HepG2 (cell line): ENCODE data around the gene CPNE2. TPM values are rescaled to one million over a fixed set of nuclear protein-coding genes. Genes with fewer than 3 reads are reported as not detected.

ENCODE experiments used
- ATAC-seq: fragments of 200-7000 bp; cut with Tn5 transposase; 3 replicates; pipeline ENCODE4 v1.9.1; 2020; ENCODE audit warnings: mild to moderate bottlenecking, moderate library complexity
- BruUV-seq: library from RNA; stranded (reverse); fragments of 400-500 nt; replicated peaks from 2 replicates; lab custom pipeline; 2021; lab: Mats Ljungman, UMichigan
- CTCF ChIA-PET: fragments of 300-600 bp; formaldehyde crosslinking; extraction: SDS; loops from one replicate; lab custom pipeline; 2021; ENCODE audit warnings: low total read pairs, inconsistent platforms, low intra/inter-chr PET ratio; lab: Yijun Ruan, JAX
- POLR2A ChIA-PET: fragments of 350-600 bp; sonication (Branson Sonifier 250); formaldehyde crosslinking; loops from one replicate; lab custom pipeline; 2020; ENCODE audit warnings: antibody characterized with exemption, inconsistent platforms; lab: Yijun Ruan, JAX
- DNase-seq: peaks from one replicate; pipeline ENCODE4 v3.0.0-alpha.2; 2015; ENCODE audit warnings: low spot score
- FAIRE-seq: peaks from 3 replicates; lab custom pipeline; 2011; peaks lifted over from hg19 to GRCh38; lab: Jason Lieb, UNC
- H2AFZ ChIP-seq: one replicate; pipeline ENCODE4 v1.6.1; 2011; ENCODE audit warnings: low read length, inconsistent platforms
- H3K27ac ChIP-seq: fragments of 300-600 bp; 3 replicates; pipeline ENCODE4 v1.8.0; 2011; ENCODE audit warnings: mixed run types, mild to moderate bottlenecking, mixed read lengths, low read length, inconsistent platforms; ENCODE audit not compliant: insufficient read depth; ENCODE audit errors: extremely low read length
- H3K27me3 ChIP-seq, 2 experiments: fragments of 200-600 bp in 1 of 2; 2 replicates in 1 of 2; 3 replicates in 1 of 2; pipeline versions ENCODE4 v1.6.0 to v1.8.0; 2011; ENCODE audit warnings: low read length in 2 of 2, mild to moderate bottlenecking in 2 of 2, moderate library complexity in 2 of 2, inconsistent platforms in 1 of 2; ENCODE audit not compliant: insufficient read depth in 2 of 2, control insufficient read depth in 1 of 2
- H3K36me3 ChIP-seq, 2 experiments: fragments of 200-600 bp in 1 of 2; replicated peaks in 1 of 2; 2 replicates in 1 of 2; 3 replicates in 1 of 2; pipeline versions ENCODE4 v1.5.1 to v1.8.0; 2011; ENCODE audit warnings: low read length in 2 of 2, inconsistent platforms in 1 of 2; ENCODE audit not compliant: insufficient read depth in 2 of 2, control insufficient read depth in 1 of 2
- H3K4me1 ChIP-seq: 2 replicates; pipeline ENCODE4 v1.5.1; 2012; ENCODE audit warnings: low read length, inconsistent platforms; ENCODE audit not compliant: insufficient read depth
- H3K4me2 ChIP-seq: 2 replicates; pipeline ENCODE4 v1.6.0; 2011; ENCODE audit warnings: low read depth, low read length, inconsistent platforms
- H3K4me3 ChIP-seq, 3 experiments: fragments of 200-600 bp in 1 of 3; sonication (generic), shearing (Covaris generic) in 1 of 3; replicated peaks in 1 of 3; 2 replicates each; pipeline ENCODE4 v1.5.1; 2011 to 2016; ENCODE audit warnings: low read length in 3 of 3, inconsistent platforms in 2 of 3, low read depth in 2 of 3, mild to moderate bottlenecking in 2 of 3, control low read depth in 1 of 3, mixed read lengths in 1 of 3; ENCODE audit not compliant: insufficient read depth in 1 of 3
- H3K79me2 ChIP-seq: one replicate; pipeline ENCODE4 v1.6.1; 2011; ENCODE audit warnings: low read length, inconsistent platforms; ENCODE audit not compliant: insufficient read depth
- H3K9ac ChIP-seq: 2 replicates; pipeline ENCODE4 v1.6.0; 2011; ENCODE audit warnings: mild to moderate bottlenecking, low read depth, low read length, inconsistent platforms; ENCODE audit not compliant: insufficient read depth
- H3K9me3 ChIP-seq: 2 replicates; pipeline ENCODE4 v1.5.1; 2012; ENCODE audit warnings: mild to moderate bottlenecking, low read length
- H4K20me1 ChIP-seq: 2 replicates; pipeline ENCODE4 v1.6.0; 2011; ENCODE audit warnings: inconsistent platforms, mild to moderate bottlenecking, low read length, moderate library complexity; ENCODE audit not compliant: insufficient read depth
- BRF2 ChIP-seq: sonication (generic); formaldehyde crosslinking; IDR thresholded peaks from 2 replicates; pipeline ENCODE4 v1.8.1; 2022; ENCODE audit warnings: mild to moderate bottlenecking, missing genetic modification reagents
- IKZF1 ChIP-seq: fragments of 450-650 bp; IDR thresholded peaks from 2 replicates; pipeline ENCODE4 v1.7.1; 2016
- MXD1 ChIP-seq: sonication (generic); formaldehyde crosslinking; IDR thresholded peaks from 2 replicates; pipeline ENCODE4 v1.4.0; 2020; ENCODE audit warnings: mild to moderate bottlenecking, missing genetic modification reagents
- SP1 ChIP-seq, 2 experiments: fragments of 450-650 bp in 1 of 2; sonication (generic) in 1 of 2; formaldehyde crosslinking in 1 of 2; IDR thresholded peaks; 2 replicates each; pipeline versions ENCODE4 v1.4.0 to v1.6.1; 2016 to 2020; ENCODE audit warnings: missing genetic modification reagents in 1 of 2
- ZBTB42 ChIP-seq: sonication (generic); formaldehyde crosslinking; IDR thresholded peaks from 2 replicates; pipeline ENCODE4 v1.5.0; 2020; ENCODE audit warnings: mild to moderate bottlenecking, missing genetic modification reagents
- ZFX ChIP-seq: sonication (generic); formaldehyde crosslinking; IDR thresholded peaks from 2 replicates; pipeline ENCODE4 v1.4.0; 2020; ENCODE audit warnings: mild to moderate bottlenecking, low read depth, missing genetic modification reagents, moderate library complexity
- ZNF205 ChIP-seq: IDR thresholded peaks from 2 replicates; pipeline ENCODE4 v1.6.1; 2018; ENCODE audit warnings: missing biosample characterization, missing genetic modification reagents
- ZNF652 ChIP-seq: IDR thresholded peaks from 2 replicates; pipeline ENCODE4 v1.6.1; 2016; ENCODE audit warnings: low read depth, borderline replicate concordance
- ZNF788 ChIP-seq: sonication (generic); formaldehyde crosslinking; IDR thresholded peaks from 2 replicates; pipeline ENCODE4 v1.5.0; 2020; ENCODE audit warnings: mild to moderate bottlenecking, missing genetic modification reagents, borderline replicate concordance
- ZNF883 ChIP-seq: sonication (generic); formaldehyde crosslinking; IDR thresholded peaks from 2 replicates; pipeline ENCODE4 v1.5.1; 2020; ENCODE audit warnings: mild to moderate bottlenecking, missing genetic modification reagents; ENCODE audit errors: not compliant biosample characterization
- WGBS: methylation state at CpG from one replicate; pipeline ENCODE4 v1.1.6; 2017; ENCODE audit warnings: low lambda C conversion rate; 5-methylcytosine and 5-hydroxymethylcytosine counted together
- in situ Hi-C: cut with HindIII; loops from 2 replicates; pipeline ENCODE4 v1.10.0; 2017; ENCODE audit warnings: low pct_unique_long_range_greater_than_20kb; ENCODE audit not compliant: extremely low pct_ligation_motif_present
- intact Hi-C: fragments of 100-400 bp; cut with micrococcal nuclease; formaldehyde crosslinking; loops from one replicate; pipeline ENCODE4 v1.10.0; 2022; ENCODE audit not compliant: unreplicated experiment
- polyA plus RNA-seq, 8 experiments: library from polyadenylated mRNA; depleted of rRNA in 3 of 8; stranded (reverse) in 7 of 8; unstranded in 1 of 8; fragments of >200 nt; fragmentation: Illumina TruSeq in 4 of 8; extraction: Trizol in 4 of 8; gene quantifications; 2 replicates each; pipeline versions ENCODE4 v1.2.1 to v1.2.3, GENCODE V29; 2011 to 2016; ENCODE audit warnings: low read depth in 4 of 8, missing spikeins in 1 of 8, mixed read lengths in 1 of 8; ENCODE audit not compliant: insufficient read depth in 1 of 8
- total RNA-seq, 5 experiments: library from RNA; depleted of rRNA; stranded (reverse); fragments of >200 nt; fragmentation: Illumina TruSeq; extraction: Trizol; gene quantifications; 2 replicates each; pipeline ENCODE4 v1.2.3, GENCODE V29; 2016; ENCODE audit warnings: low read depth in 1 of 5
- TF ChIP-seq, protein P1 (sequence below): sonication (generic); formaldehyde crosslinking; IDR thresholded peaks from 2 replicates; pipeline ENCODE4 v1.5.1; 2020; ENCODE audit warnings: mild to moderate bottlenecking, missing genetic modification reagents, moderate library complexity
- TF ChIP-seq, protein P2 (sequence below): sonication (generic); formaldehyde crosslinking; IDR thresholded peaks from 2 replicates; pipeline ENCODE4 v1.8.1; 2023; ENCODE audit warnings: mild to moderate bottlenecking, missing genetic modification reagents
- TF ChIP-seq, protein P3 (sequence below): sonication (generic); formaldehyde crosslinking; IDR thresholded peaks from 2 replicates; pipeline ENCODE4 v1.4.0; 2020; ENCODE audit warnings: missing genetic modification reagents, low read depth, mild to moderate bottlenecking, borderline replicate concordance
- TF ChIP-seq, protein P4 (sequence below): IDR thresholded peaks from 2 replicates; pipeline ENCODE4 v1.6.1; 2016; ENCODE audit warnings: control low read depth
- TF ChIP-seq, protein P5 (sequence below): sonication (generic); formaldehyde crosslinking; IDR thresholded peaks from 2 replicates; pipeline ENCODE4 v1.8.0; 2023; ENCODE audit warnings: mild to moderate bottlenecking, missing genetic modification reagents

CPNE2 gene
- total and polyA plus RNA-seq, 2 of the 13 experiments (the other 11 are each of a cell fraction or from before 2014, with no cell fraction given) = 10.6 to 23.3 TPM

- Histone ChIP-seq H3K79me2 (no peaks in the 10 kb centered on the region), H3K27ac (no peak overlapping the region), H3K4me2 (peak overlapping the region; percentile 21; the same call in 1 of the 2 replicates), H2AFZ (no peak overlapping the region), H3K4me3 (no peak overlapping the region), H3K9me3 (no peaks in the 10 kb centered on the region), H4K20me1 (no peaks in the 10 kb centered on the region), H3K27me3 (peaks cover 2 to 30% of the 10 kb centered on the region in 2 experiments), H3K36me3 (no peaks in the 10 kb centered on the region), H3K4me1 (peaks cover 15% of the 10 kb centered on the region), H3K9ac (no peak overlapping the region)
- 43% methylated on average over 7 of the region's 7 CpGs for WGBS
- DNase-seq (no peak), FAIRE-seq (peak; percentile 56), ATAC-seq (no peak; the same call in 2 of the 3 replicates)
- intact Hi-C loops = loop anchor here (2.0 to 10.0 kb wide), 4 partner anchors 85 to 331 kb away; partner anchors contain the start of gene PLLP
- CTCF ChIA-PET = interaction anchor here (0.8 to 1.7 kb wide), 6 partner anchors 84 to 339 kb away, joined by 3 to 16 read pairs (median 4); no protein-coding TSS in a partner anchor
- no TSS peak for BruUV-seq
- POLR2A ChIA-PET = interaction anchor here (1.2 kb wide), 1 partner anchor 162 kb away, joined by 3 read pairs; the partner anchor contains the start of gene ARL2BP
- in situ Hi-C loops = loop anchor here (10.0 kb wide), 1 partner anchor 211 kb away; no protein-coding TSS in a partner anchor
- TF ChIP-seq, protein P1, sequence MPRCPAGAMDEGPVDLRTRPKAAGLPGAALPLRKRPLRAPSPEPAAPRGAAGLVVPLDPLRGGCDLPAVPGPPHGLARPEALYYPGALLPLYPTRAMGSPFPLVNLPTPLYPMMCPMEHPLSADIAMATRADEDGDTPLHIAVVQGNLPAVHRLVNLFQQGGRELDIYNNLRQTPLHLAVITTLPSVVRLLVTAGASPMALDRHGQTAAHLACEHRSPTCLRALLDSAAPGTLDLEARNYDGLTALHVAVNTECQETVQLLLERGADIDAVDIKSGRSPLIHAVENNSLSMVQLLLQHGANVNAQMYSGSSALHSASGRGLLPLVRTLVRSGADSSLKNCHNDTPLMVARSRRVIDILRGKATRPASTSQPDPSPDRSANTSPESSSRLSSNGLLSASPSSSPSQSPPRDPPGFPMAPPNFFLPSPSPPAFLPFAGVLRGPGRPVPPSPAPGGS (CRISPR knock-in tag) = 0 out of 2 replicates have a peak, but pooled peaks have one; percentile 16
- TF ChIP-seq MXD1 (CRISPR knock-in tag) (no peak), BRF2 (CRISPR knock-in tag) (no peak), ZNF205 (CRISPR knock-in tag) (no peak), SP1 (IDR thresholded peaks at IDR 0.05) (no peak), SP1 (CRISPR knock-in tag; IDR thresholded peaks at IDR 0.05) (0 out of 2 replicates have a peak, but pooled peaks have one; percentile 6), ZNF652 (CRISPR knock-in tag) (peak; percentile 22; the same call in 1 of the 2 replicates), ZNF788 (CRISPR knock-in tag) (0 out of 2 replicates have a peak, but pooled peaks have one; percentile 0), ZBTB42 (CRISPR knock-in tag) (no peak), ZFX (CRISPR knock-in tag) (0 out of 2 replicates have a peak, but pooled peaks have one; percentile 13), ZNF883 (peak; percentile 12), IKZF1 (no peak)
- TF ChIP-seq, protein P2, sequence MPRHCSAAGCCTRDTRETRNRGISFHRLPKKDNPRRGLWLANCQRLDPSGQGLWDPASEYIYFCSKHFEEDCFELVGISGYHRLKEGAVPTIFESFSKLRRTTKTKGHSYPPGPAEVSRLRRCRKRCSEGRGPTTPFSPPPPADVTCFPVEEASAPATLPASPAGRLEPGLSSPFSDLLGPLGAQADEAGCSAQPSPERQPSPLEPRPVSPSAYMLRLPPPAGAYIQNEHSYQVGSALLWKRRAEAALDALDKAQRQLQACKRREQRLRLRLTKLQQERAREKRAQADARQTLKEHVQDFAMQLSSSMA (CRISPR knock-in tag) = 0 out of 2 replicates have a peak, but pooled peaks have one; percentile 40
- TF ChIP-seq, protein P3, sequence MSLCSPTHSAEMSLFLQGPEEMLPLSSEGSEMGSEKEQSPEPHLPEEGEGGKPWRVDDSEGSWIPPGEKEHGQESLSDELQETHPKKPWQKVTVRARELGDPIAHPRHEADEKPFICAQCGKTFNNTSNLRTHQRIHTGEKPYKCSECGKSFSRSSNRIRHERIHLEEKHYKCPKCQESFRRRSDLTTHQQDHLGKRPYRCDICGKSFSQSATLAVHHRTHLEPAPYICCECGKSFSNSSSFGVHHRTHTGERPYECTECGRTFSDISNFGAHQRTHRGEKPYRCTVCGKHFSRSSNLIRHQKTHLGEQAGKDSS (CRISPR knock-in tag) = peak; percentile 89; the same call in 1 of the 2 replicates
- TF ChIP-seq, protein P4, sequence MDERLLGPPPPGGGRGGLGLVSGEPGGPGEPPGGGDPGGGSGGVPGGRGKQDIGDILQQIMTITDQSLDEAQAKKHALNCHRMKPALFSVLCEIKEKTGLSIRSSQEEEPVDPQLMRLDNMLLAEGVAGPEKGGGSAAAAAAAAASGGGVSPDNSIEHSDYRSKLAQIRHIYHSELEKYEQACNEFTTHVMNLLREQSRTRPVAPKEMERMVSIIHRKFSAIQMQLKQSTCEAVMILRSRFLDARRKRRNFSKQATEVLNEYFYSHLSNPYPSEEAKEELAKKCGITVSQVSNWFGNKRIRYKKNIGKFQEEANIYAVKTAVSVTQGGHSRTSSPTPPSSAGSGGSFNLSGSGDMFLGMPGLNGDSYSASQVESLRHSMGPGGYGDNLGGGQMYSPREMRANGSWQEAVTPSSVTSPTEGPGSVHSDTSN = peak; percentile 10; the same call in 1 of the 2 replicates
- TF ChIP-seq, protein P5, sequence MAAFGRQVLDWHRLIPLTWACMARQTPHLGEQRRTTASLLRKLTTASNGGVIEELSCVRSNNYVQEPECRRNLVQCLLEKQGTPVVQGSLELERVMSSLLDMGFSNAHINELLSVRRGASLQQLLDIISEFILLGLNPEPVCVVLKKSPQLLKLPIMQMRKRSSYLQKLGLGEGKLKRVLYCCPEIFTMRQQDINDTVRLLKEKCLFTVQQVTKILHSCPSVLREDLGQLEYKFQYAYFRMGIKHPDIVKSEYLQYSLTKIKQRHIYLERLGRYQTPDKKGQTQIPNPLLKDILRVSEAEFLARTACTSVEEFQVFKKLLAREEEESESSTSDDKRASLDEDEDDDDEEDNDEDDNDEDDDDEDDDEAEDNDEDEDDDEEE (CRISPR knock-in tag) = 0 out of 2 replicates have a peak, but pooled peaks have one; percentile 36
These were observed 8.8 kb upstream of the CPNE2 start for GRCh38 chr16:57083485-57084126.
